HG03442 (cell line): Measurements from ENCODE around the gene RND1.

ENCODE experiments used
- ATAC-seq: cut with Tn5 transposase; IDR thresholded peaks from one replicate; pipeline ENCODE4 v1.9.1; 2021; ENCODE audit warnings: mild to moderate bottlenecking, moderate library complexity; ENCODE audit not compliant: unreplicated experiment

RND1 gene

DNA sequence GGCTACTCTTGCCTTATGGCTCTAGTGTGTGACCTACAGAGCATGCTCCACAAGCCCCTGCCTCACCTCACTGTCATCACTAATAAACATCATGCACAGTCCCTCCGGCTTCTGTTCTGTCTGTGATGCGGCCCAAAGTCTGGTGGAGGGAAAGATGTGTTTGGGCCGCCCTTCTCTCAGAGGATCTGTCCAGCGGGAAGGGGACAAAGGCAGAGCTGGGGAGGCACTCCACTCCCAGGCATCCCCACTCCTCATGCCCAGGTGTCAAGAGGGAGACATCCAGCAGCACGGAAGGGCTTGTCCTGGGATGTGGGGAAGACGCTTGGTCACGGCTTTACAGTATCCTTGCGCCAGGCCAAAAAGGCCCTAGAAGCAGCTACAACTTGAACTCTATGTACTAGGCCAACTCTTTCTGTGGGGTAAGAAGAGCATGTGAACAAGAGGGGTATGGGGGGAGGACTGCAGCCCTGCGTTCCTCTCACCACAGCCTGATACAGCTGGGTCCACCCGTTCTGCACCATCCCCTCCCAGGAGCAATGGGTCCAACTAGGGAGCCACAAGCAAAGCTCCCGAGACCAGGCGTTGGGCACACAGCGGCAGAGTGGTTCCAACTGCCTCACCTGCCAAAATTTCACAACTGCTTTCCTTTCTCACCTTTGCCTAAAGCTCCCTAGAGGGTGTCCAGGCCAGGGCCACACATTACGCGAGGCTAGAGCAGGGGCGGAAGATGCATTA lies 36.7 kb downstream of the RND1 start:
- ATAC-seq, result no peak

DNA sequence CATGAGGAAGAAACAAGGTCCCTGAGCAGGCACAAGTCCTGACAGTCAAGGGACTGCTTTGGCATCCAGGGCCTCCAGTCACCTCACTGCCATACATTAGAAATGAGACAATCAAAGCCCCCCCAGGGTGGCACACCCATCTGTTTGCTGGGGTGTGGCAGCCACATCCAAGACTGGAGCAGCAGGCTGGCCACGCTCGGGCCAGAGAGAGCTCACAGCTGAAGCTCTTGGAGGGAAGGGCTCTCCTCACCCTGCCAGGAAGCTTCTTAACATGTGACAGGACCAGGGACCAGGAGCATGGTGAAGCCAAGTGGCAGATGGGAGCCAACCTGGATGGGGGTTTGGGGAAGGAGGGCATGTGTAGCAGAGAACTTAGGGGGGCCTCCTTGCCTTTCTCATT lies 37.4 kb downstream of the RND1 start:
- ATAC-seq, result no peak

DNA sequence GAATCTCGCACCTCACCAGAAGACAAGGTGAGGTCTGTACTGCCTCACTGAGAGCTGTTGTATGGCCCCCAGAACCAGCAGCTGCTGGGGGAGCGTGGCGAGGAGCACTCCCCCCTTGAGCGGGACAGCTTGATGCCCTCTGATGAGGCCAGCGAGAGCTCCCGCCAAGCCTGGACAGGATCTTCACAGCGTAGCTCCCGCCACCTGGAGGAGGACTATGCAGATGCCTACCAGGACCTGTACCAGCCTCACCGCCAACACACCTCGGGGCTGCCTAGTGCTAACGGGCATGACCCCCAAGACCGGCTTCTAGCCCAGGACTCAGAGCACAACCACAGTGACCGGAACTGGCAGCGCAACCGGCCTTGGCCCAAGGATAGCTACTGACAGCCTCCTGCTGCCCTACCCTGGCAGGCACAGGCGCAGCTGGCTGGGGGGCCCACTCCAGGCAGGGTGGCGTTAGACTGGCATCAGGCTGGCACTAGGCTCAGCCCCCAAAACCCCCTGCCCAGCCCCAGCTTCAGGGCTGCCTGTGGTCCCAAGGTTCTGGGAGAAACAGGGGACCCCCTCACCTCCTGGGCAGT lies 38.1 kb downstream of the RND1 start:
- no peak for ATAC-seq

- ATAC-seq, result no peak
These were observed 38.6 kb downstream of the RND1 start for GRCh38 chr12:48827026-48827425.

GRCh38 chr12:48826209-48826855 lies 39.3 kb downstream of the RND1 start:
- ATAC-seq, result no peak

DNA sequence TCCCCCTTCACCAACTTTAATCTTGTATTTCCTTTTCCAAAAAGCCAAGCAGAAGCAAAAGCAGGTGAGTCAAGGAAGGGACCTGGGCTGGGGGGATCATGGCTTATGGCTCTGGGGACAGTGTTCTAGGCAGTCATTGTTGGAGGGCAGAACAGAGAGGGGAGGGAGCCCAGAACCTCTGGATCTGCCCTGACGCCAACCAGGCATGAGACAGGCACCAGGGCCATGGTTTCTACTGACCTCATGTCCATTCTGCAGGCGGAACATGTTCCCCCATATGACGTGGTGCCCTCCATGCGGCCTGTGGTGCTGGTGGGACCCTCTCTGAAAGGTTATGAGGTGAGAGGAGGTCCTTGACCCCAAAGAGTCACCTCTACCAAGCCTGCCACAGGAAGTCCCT lies 40.8 kb downstream of the RND1 start:
- ATAC-seq, result no peak

DNA sequence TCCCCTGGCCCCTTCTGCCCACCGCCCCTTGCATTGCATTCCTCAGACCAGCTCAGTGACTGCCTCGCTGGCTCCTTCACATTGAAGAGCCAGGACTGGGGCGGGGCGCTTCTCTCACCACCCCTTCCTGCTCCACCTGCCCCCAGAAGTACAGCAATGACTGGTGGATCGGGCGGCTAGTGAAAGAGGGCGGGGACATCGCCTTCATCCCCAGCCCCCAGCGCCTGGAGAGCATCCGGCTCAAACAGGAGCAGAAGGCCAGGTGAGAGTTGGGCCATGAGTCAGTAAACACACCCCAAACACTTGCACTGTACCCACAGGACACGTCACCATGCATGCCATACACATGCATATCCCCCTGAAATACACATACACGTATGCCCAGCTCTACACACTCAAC lies 41.6 kb downstream of the RND1 start:
- no peak for ATAC-seq

DNA sequence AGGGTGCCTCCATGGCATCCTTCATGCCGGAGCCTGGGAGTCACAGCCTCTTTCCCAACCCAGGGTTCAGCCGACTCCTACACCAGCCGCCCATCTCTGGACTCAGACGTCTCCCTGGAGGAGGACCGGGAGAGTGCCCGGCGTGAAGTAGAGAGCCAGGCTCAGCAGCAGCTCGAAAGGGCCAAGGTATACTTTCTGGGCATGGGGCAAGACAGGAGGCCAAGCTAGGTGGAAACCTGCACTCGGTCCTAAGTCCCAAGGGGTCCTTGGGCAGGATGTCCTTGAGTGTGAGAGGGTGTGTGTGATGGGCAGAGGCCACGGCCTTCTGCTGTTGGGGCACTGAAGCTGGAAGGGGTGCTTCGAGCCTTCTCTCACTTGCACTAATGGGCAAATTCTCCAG lies 42.4 kb downstream of the RND1 start:
- no peak for ATAC-seq

- ATAC-seq, result no peak
These were observed 43.0 kb downstream of the RND1 start for GRCh38 chr12:48822711-48823110.

GRCh38 chr12:48822139-48822538 lies 43.5 kb downstream of the RND1 start:
- ATAC-seq, result no peak

DNA sequence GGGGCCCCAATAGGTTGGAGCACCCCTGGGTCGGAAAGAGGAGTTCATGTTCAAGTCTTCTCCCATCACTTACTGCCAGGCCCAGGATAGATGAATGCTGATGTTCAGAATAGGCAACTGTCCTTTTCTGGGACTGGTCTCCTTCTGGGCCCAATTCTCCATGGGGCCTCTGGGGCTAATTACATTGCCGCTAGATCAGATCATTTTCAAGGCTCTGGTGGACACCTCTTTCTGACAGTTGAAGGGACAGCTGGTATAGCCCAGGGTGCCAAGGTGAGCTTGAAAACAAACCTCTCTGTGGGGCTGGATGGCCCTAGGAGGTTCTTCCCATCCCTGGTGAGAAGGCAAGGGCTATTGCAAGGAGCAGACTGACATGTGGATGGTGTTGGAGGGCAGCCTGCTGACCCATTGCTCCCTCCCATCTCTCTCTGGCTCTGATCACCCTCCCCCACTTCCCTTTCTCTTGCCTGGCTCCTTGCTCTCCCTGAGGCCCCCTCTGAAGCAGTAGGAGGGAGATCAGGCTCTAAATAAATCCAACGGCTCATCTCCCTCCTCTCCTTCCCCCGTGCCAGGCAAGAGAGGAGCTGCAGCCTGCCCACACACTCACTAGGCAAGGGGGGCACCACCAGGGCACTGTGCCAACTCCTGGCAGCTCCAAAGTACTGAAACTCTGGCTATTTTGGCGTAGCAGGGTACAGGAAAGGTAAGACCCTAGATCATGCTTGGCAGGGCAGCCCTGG lies 45.5 kb downstream of the RND1 start:
- no peak for ATAC-seq

DNA sequence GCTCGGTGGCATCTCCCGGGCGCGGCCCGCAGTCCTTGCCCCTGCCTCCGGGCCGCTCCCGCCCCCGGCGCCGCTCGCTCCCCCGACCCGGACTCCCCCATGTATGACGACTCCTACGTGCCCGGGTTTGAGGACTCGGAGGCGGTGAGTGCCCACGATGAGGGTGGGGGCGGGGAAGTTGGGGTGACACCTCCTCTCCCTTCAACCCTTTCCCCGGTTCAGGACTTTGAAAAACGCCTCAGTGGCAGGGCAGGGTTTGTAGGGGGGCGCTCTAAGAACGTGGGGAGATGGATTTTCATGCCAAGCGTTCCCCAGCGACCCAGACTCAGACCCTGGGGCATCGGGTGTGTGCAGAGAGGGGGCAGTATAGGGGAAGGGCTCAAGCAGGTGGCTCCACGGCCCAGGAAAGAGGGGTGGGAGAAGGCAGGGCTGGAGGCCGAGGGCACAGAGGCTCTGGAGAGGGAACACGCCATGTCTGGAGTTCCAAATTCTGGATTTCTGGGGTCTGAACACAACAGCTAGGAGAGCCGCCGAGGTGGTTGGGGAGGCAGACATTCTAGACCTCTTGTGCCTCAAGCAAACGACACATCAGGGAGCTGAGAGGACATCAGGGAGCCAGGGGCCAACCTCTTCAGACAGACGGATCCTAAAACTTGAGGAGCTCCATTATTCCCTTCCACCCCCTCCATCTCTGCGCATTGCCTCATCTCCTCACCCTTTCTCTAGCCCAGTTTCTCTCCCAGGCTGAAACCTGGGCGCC lies 46.7 kb downstream of the RND1 start:
- no peak for ATAC-seq

DNA sequence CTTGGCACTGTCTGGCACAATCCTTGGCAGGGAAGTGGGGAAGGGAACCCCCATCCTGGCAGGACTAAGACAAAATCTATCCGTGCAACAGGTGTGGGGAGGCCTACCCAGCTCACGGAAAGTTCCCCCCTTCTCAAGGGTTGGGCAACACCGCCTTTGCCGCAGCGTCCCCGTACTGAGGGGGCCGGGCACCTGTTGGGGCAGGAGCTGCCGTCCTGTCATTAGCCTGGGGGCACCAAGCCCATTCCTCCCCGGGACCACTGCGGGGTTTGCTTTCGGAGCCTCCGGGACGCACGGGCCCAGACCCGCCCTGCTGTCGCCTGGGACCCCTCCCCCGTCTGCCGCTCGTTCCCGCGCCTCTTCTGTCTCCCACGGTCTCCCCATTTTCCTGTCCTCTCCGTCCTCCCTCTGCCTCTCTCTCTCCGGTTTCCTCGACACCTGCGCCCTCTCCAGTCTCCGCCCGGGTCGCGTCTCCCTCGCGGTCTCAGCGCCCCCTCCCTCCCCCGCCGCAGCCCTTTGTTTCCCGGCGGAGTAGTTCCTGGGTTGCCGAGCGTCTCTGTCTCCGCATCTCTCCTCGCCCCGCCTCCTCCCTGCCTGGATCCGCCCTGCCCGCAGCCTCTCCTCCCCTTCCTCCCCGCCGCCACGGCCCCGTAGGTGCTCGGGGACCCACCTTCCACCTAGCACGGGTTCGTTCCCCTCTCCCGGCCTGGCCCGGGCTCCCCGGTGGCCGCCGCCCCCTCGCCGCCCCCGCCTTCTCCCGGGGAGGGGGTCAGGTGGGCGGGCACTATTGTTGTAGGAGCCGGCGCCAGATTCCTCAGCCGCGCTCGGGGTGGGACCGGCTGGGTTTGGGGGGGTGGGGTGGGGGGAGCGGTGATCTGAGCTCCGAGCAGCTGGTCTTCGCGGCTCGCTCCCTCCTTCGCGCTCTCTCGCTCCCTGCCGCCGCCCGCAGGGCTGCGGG lies 47.5 kb downstream of the RND1 start, which contains the start of gene CACNB3:
Gene CACNB3, plus strand, starts transcription at position 624 of the 958 bp plus-strand sequence. CDS start 434 bp downstream, outside the sequence.
- ATAC-seq, result no peak

DNA sequence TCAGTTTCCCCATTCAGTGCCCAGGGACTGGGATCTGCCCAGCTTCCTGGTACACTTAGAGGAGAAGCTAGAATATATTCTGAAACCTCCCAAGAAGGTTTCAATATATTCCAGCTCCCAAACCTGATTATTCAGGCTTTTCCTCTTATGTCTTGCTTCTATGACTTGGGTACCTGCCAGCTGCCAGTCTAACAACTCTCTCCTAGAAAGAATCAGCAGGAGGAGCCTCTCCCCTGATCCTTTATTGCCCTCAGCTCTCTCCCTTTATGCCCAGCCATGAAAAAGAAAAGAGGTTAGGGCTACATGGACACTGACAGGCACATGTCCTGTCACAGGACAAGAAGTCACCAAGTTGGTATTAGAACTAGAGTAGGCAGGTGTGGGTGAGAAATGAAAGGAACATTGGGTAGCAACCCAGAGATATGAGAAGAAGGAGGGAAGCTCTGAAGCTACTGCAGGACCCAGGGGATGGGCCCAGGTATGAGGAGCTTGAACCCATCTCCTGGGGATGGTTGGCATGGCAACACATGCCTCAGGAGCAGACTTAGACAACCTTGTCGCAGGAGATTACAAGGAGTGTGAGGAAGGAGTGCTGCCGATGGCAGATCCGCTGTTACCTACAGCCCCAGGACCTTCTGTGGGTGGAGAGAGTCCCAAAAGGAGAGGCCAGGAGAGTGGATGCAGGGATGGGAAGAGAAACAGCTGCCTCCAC lies 49.4 kb downstream of the RND1 start:
- ATAC-seq, result no peak

- no peak for ATAC-seq
These were observed 50.3 kb downstream of the RND1 start for GRCh38 chr12:48815126-48816110.

DNA sequence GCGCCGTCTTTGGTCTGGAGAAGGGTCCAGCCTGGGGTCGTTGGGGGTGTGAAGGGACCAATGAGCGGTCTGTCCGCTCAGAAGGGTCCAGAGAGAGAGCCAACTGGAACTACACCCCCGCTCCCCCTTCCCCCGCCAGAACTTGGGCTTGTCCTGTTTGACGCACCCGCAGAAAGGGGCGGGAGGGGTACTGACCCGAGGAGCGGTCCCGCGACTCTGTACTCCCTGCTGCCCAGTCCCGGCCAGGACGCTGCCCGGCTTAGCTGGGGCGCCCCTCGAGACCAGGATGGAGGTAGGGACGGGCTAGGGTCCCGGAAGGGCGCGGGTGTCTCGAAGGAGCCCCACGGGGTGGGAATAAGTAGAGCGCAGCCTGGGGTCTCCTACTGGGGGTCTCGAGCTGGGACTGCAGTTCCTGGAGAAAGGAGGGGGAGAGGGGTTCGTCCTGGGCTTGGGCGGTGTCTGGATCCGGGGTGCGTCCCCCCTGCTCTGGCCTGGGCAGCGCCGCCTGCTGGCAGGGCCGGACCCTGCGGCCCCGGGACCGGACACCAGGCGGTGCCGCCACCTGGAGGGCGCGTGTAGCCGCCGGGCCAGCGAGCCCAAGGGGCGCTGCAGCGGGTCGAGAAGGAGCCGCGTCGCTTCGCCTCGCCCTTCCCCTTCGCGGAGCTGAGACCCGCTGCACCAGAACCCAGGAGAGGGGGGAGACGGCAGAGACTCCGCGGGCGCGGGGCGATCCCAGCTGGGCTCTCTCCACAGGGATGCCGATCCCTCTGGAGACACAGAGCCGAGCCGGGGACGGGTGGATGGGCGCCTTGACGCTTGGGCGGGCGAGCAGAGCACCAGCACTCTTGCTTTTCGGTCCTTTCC lies 51.2 kb downstream of the RND1 start:
- peak; percentile 74 for ATAC-seq
